ENCODE measurements around the gene EIF4E2.

Gene EIF4E2

DNA sequence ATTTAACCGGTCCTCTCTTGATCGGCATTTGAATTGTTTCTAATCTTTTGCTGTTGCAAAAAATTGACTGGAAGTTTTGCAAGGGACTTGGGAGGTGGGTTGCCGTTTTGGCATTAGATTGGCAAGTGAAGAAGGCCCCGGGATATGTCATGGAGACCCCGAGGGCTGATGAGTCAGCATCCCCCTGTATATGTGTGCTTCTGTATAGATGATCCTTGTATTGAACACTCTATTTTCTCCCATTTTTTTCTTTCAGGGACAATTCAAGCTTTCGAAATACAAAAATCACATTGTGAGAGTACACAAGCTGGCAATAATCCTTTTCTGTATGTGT, 30.1 kb downstream of the EIF4E2 start:
- H3K4me3 ChIP-seq (ENCODE audit: insufficient read depth in 1 of 2, low read depth in 1 of 2, low read length in 2 of 2) = no peak overlapping the region
- WGBS = 94% methylated on average over 3 of the region's 6 CpGs
- no peak overlapping the region for H2BK12ac ChIP-seq (ENCODE audit: low read length in 2 of 2)
- no peak overlapping the region for H3K27ac ChIP-seq (ENCODE audit: low read length, poor library complexity, severe bottlenecking)
- no peak overlapping the region for H2BK5ac ChIP-seq (ENCODE audit: low read depth, low read length, poor library complexity, severe bottlenecking)
- H3K4me1 ChIP-seq (ENCODE audit: control insufficient read depth, insufficient read depth, low read depth, low read length) = no peaks in the 10 kb centered on the region
- H2AK5ac ChIP-seq (ENCODE audit: low read length, severe bottlenecking) = no peak overlapping the region
- H4K8ac ChIP-seq (ENCODE audit: low read length) = no peak overlapping the region
- H3K9me3 ChIP-seq (ENCODE audit: control insufficient read depth, low read length) = no peaks in the 10 kb centered on the region
- H3K36me3 ChIP-seq (ENCODE audit: control insufficient read depth in 1 of 2, insufficient read depth in 2 of 2, low read depth in 1 of 2, low read length in 2 of 2) = peaks cover 10 to 68% of the 10 kb centered on the region in 2 experiments
- H3K9ac ChIP-seq (ENCODE audit: low read length) = no peak overlapping the region
- H3K79me1 ChIP-seq (replicated peaks; ENCODE audit: low read length, poor library complexity, severe bottlenecking) = no peaks in the 10 kb centered on the region
- no peak overlapping the region for H3K18ac ChIP-seq (ENCODE audit: low read depth in 1 of 2, low read length in 2 of 2)
- H2BK120ac ChIP-seq (ENCODE audit: low read depth, low read length) = no peak overlapping the region
- no peak for DNase-seq
- H3K4me2 ChIP-seq (ENCODE audit: low read length, poor library complexity, severe bottlenecking) = no peak overlapping the region
- H3K14ac ChIP-seq (ENCODE audit: low read length in 2 of 2) = no peak overlapping the region
- H4K91ac ChIP-seq (ENCODE audit: low read length) = no peak overlapping the region
- no peak overlapping the region for H2AFZ ChIP-seq (ENCODE audit: low read depth, low read length)
- H3K4ac ChIP-seq (ENCODE audit: low read depth in 1 of 2, low read length in 2 of 2) = no peak overlapping the region
- H3K23ac ChIP-seq (ENCODE audit: low read length in 2 of 2) = no peak overlapping the region
- H2BK15ac ChIP-seq (ENCODE audit: low read depth, poor library complexity, severe bottlenecking) = no peak overlapping the region
- no peaks in the 10 kb centered on the region for H3K27me3 ChIP-seq (ENCODE audit: control insufficient read depth in 1 of 2, insufficient read depth in 1 of 2, low read length in 2 of 2)

DNA sequence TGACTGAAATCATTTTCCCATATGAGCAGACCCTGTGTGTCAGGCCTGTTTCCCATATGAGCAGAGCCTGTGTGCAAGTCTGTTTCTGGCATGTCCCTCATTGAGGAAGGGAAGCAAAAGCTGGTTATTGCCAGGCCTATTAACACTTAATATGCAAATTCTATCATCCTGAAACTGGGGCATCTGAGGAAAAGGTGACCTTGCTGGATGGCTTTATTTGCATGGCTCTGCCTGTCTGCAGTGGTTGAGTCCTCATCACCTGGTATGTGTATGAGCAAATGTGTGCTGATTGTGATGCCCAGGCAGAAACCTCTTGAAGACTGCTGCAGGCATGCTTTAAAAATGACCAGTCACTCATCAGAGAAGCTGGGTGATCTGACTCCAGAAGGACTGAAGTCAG, 31.2 kb downstream of the EIF4E2 start:
- DNase-seq = no peak
- Histone ChIP-seq H3K79me1 (replicated peaks; ENCODE audit: low read length, poor library complexity, severe bottlenecking) (no peaks in the 10 kb centered on the region), H3K4me3 (ENCODE audit: insufficient read depth in 1 of 2, low read depth in 1 of 2, low read length in 2 of 2) (no peak overlapping the region), H3K4me1 (ENCODE audit: control insufficient read depth, insufficient read depth, low read depth, low read length) (no peaks in the 10 kb centered on the region), H2BK12ac (ENCODE audit: low read length in 2 of 2) (no peak overlapping the region), H3K18ac (ENCODE audit: low read depth in 1 of 2, low read length in 2 of 2) (no peak overlapping the region), H3K9me3 (ENCODE audit: control insufficient read depth, low read length) (no peaks in the 10 kb centered on the region), H2AK5ac (ENCODE audit: low read length, severe bottlenecking) (no peak overlapping the region), H3K4me2 (ENCODE audit: low read length, poor library complexity, severe bottlenecking) (no peak overlapping the region), H3K27me3 (ENCODE audit: control insufficient read depth in 1 of 2, insufficient read depth in 1 of 2, low read length in 2 of 2) (no peaks in the 10 kb centered on the region), H3K27ac (ENCODE audit: low read length, poor library complexity, severe bottlenecking) (no peak overlapping the region), H2BK15ac (ENCODE audit: low read depth, poor library complexity, severe bottlenecking) (no peak overlapping the region), H3K4ac (ENCODE audit: low read depth in 1 of 2, low read length in 2 of 2) (no peak overlapping the region), H3K9ac (ENCODE audit: low read length) (no peak overlapping the region), H3K23ac (ENCODE audit: low read length in 2 of 2) (no peak overlapping the region), H2AFZ (ENCODE audit: low read depth, low read length) (no peak overlapping the region), H2BK120ac (ENCODE audit: low read depth, low read length) (no peak overlapping the region), H4K8ac (ENCODE audit: low read length) (no peak overlapping the region), H4K91ac (ENCODE audit: low read length) (no peak overlapping the region), H3K14ac (ENCODE audit: low read length in 2 of 2) (no peak overlapping the region), H2BK5ac (ENCODE audit: low read depth, low read length, poor library complexity, severe bottlenecking) (no peak overlapping the region), H3K36me3 (ENCODE audit: control insufficient read depth in 1 of 2, insufficient read depth in 2 of 2, low read depth in 1 of 2, low read length in 2 of 2) (peaks cover 10 to 68% of the 10 kb centered on the region in 2 experiments)

DNA sequence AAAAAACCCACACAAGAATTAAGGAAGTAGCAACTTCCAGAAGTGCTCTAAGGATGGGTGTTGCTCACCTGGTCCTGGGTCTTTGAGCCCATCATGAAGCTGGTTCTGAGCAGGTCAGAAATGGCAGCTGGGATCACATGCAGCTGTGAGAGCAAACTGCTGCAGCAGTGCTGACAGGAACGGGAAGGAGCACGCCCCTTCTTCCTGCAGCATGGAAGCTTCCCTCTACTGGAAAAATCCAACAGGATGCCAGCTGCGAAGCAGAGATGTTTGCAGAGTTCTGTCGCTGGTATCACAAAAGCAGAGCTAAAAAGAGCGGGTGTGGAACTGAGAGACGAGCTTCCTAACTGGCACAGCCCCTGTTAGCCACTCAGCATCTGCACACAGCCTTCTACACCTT, 33.7 kb downstream of the EIF4E2 start:
- Histone ChIP-seq H3K4me2 (ENCODE audit: low read length, poor library complexity, severe bottlenecking) (no peak overlapping the region), H3K14ac (ENCODE audit: low read length in 2 of 2) (no peak overlapping the region), H3K36me3 (ENCODE audit: control insufficient read depth in 1 of 2, insufficient read depth in 2 of 2, low read depth in 1 of 2, low read length in 2 of 2) (peaks cover 10 to 55% of the 10 kb centered on the region in 2 experiments), H3K9me3 (ENCODE audit: control insufficient read depth, low read length) (no peaks in the 10 kb centered on the region), H3K4me1 (ENCODE audit: control insufficient read depth, insufficient read depth, low read depth, low read length) (no peaks in the 10 kb centered on the region), H4K91ac (ENCODE audit: low read length) (no peak overlapping the region), H3K79me1 (replicated peaks; ENCODE audit: low read length, poor library complexity, severe bottlenecking) (no peaks in the 10 kb centered on the region), H3K27ac (ENCODE audit: low read length, poor library complexity, severe bottlenecking) (no peak overlapping the region), H4K8ac (ENCODE audit: low read length) (no peak overlapping the region), H2BK120ac (ENCODE audit: low read depth, low read length) (no peak overlapping the region), H2BK12ac (ENCODE audit: low read length in 2 of 2) (no peak overlapping the region), H2BK5ac (ENCODE audit: low read depth, low read length, poor library complexity, severe bottlenecking) (no peak overlapping the region), H3K27me3 (ENCODE audit: control insufficient read depth in 1 of 2, insufficient read depth in 1 of 2, low read length in 2 of 2) (no peaks in the 10 kb centered on the region), H2AFZ (ENCODE audit: low read depth, low read length) (no peak overlapping the region), H3K18ac (ENCODE audit: low read depth in 1 of 2, low read length in 2 of 2) (no peak overlapping the region), H3K9ac (ENCODE audit: low read length) (no peak overlapping the region), H2BK15ac (ENCODE audit: low read depth, poor library complexity, severe bottlenecking) (no peak overlapping the region), H2AK5ac (ENCODE audit: low read length, severe bottlenecking) (no peak overlapping the region), H3K4me3 (ENCODE audit: insufficient read depth in 1 of 2, low read depth in 1 of 2, low read length in 2 of 2) (no peak overlapping the region), H3K23ac (ENCODE audit: low read length in 2 of 2) (no peak overlapping the region), H3K4ac (ENCODE audit: low read depth in 1 of 2, low read length in 2 of 2) (no peak overlapping the region)
- DNase-seq = no peak
- 92% methylated on average over 5 of the region's 6 CpGs for WGBS

DNA sequence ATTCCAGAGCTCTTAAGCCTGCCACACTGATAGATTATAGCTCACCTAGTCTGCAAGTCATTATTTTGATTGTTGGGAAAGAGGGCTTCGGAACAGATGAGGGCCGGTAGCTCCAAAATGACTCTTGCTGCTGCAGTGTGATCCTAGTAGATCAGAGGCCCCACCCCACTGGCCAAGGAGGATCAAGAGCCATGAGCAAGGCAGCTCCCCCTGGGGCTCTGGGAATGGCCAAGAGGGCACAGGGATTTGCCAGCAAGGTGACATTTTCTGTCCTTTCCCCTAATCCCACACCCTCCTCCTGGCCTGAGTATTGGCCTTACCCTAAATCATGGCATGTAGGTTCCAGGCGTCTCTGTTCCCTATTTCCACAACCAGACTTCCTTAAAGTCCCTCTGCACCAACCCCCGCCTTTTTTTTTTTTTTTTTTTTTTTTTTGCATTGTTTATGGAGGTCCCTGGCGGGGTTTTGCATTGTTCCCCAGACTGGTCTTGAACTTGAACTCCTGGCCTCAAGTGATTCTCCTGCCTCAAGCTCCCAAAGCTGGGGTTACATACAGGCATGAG, 36.5 kb downstream of the EIF4E2 start:
- Histone ChIP-seq H3K9ac (ENCODE audit: low read length) (no peak overlapping the region), H2BK120ac (ENCODE audit: low read depth, low read length) (no peak overlapping the region), H3K14ac (ENCODE audit: low read length in 2 of 2) (no peak overlapping the region), H2BK15ac (ENCODE audit: low read depth, poor library complexity, severe bottlenecking) (no peak overlapping the region), H4K8ac (ENCODE audit: low read length) (no peak overlapping the region), H3K18ac (ENCODE audit: low read depth in 1 of 2, low read length in 2 of 2) (no peak overlapping the region), H4K91ac (ENCODE audit: low read length) (no peak overlapping the region), H3K27me3 (ENCODE audit: control insufficient read depth in 1 of 2, insufficient read depth in 1 of 2, low read length in 2 of 2) (no peaks in the 10 kb centered on the region), H3K36me3 (ENCODE audit: control insufficient read depth in 1 of 2, insufficient read depth in 2 of 2, low read depth in 1 of 2, low read length in 2 of 2) (peaks cover 4 to 27% of the 10 kb centered on the region in 2 experiments), H3K4ac (ENCODE audit: low read depth in 1 of 2, low read length in 2 of 2) (no peak overlapping the region), H3K4me3 (ENCODE audit: insufficient read depth in 1 of 2, low read depth in 1 of 2, low read length in 2 of 2) (no peak overlapping the region), H3K79me1 (replicated peaks; ENCODE audit: low read length, poor library complexity, severe bottlenecking) (no peaks in the 10 kb centered on the region), H3K27ac (ENCODE audit: low read length, poor library complexity, severe bottlenecking) (no peak overlapping the region), H3K9me3 (ENCODE audit: control insufficient read depth, low read length) (no peaks in the 10 kb centered on the region), H3K4me1 (ENCODE audit: control insufficient read depth, insufficient read depth, low read depth, low read length) (no peaks in the 10 kb centered on the region), H2BK5ac (ENCODE audit: low read depth, low read length, poor library complexity, severe bottlenecking) (no peak overlapping the region), H2AFZ (ENCODE audit: low read depth, low read length) (no peak overlapping the region), H2BK12ac (ENCODE audit: low read length in 2 of 2) (no peak overlapping the region), H3K4me2 (ENCODE audit: low read length, poor library complexity, severe bottlenecking) (no peak overlapping the region), H2AK5ac (ENCODE audit: low read length, severe bottlenecking) (no peak overlapping the region), H3K23ac (ENCODE audit: low read length in 2 of 2) (no peak overlapping the region)
- 89% methylated on average over 4 of the region's 5 CpGs for WGBS
- DNase-seq = no peak

Data from mesenchymal stem cell (in vitro differentiated cells and primary cell).